OCI-LY3 (cell line): Measurements from ENCODE around the gene LMO1.

Experiments
- H2AFZ ChIP-seq: fragments of 200-600, 300-600 bp; shearing (Covaris generic); 2 replicates; pipeline ENCODE4 v1.6.0; 2014; ENCODE audit warnings: antibody characterized with exemption, low read depth, low read length
- H3K27ac ChIP-seq: fragments of 200-600, 300-600 bp; sonication (generic); 2 replicates; pipeline ENCODE4 v1.5.1; 2014; ENCODE audit warnings: mild to moderate bottlenecking, low read length, moderate library complexity, mixed read lengths
- H3K27me3 ChIP-seq: fragments of 200-600, 300-600 bp; sonication (generic); 2 replicates; pipeline ENCODE4 v1.6.1; 2014; ENCODE audit warnings: low read depth, low read length, mixed read lengths
- H3K36me3 ChIP-seq: fragments of 200-600, 300-600 bp; sonication (generic); replicated peaks from 2 replicates; pipeline ENCODE3; 2014; ENCODE audit warnings: low read depth, low read length, mixed read lengths
- H3K4me1 ChIP-seq: fragments of 300-600, 200-600 bp; sonication (generic); 2 replicates; pipeline ENCODE4 v1.6.1; 2014; ENCODE audit warnings: low read length, mixed read lengths
- H3K4me2 ChIP-seq: fragments of 200-600, 300-600 bp; sonication (generic); 2 replicates; pipeline ENCODE4 v1.6.1; 2014; ENCODE audit warnings: low read length, mixed read lengths
- H3K4me3 ChIP-seq: fragments of 300-600, 200-600 bp; sonication (generic); 2 replicates; pipeline ENCODE4 v1.5.1; 2014; ENCODE audit warnings: antibody characterized with exemption, mild to moderate bottlenecking, low read length, moderate library complexity
- H3K79me2 ChIP-seq: fragments of 300-600, 200-600 bp; shearing (Covaris generic); 2 replicates; pipeline ENCODE4 v1.6.1; 2014; ENCODE audit warnings: mild to moderate bottlenecking, low read length, mixed read lengths
- H3K9ac ChIP-seq: fragments of 300-600, 200-600 bp; shearing (Covaris generic); 2 replicates; pipeline ENCODE4 v1.6.0; 2014; ENCODE audit warnings: mild to moderate bottlenecking, low read length, moderate library complexity
- H3K9me3 ChIP-seq: fragments of 200-600, 300-600 bp; shearing (Covaris generic); 2 replicates; pipeline ENCODE4 v1.6.1; 2014; ENCODE audit warnings: low read length, mixed read lengths; ENCODE audit not compliant: insufficient read depth
- H4K20me1 ChIP-seq: fragments of 200-600, 300-600 bp; sonication (generic); 2 replicates; pipeline ENCODE4 v1.6.1; 2016; ENCODE audit warnings: low read length, mixed read lengths; ENCODE audit not compliant: insufficient read depth
- EZH2phosphoT487 ChIP-seq: fragments of 200-600 bp; shearing (Covaris generic); IDR thresholded peaks from 2 replicates; pipeline ENCODE4 v1.6.1; 2018; ENCODE audit warnings: antibody characterized with exemption, mixed run types, low read depth
- TF ChIP-seq, protein P1 (sequence below): fragments of 200-600, 300-600 bp; sonication (generic); IDR thresholded peaks from 2 replicates; pipeline ENCODE4 v1.5.1; 2014; ENCODE audit warnings: antibody characterized with exemption, low read length, low read depth

The LMO1 gene

DNA sequence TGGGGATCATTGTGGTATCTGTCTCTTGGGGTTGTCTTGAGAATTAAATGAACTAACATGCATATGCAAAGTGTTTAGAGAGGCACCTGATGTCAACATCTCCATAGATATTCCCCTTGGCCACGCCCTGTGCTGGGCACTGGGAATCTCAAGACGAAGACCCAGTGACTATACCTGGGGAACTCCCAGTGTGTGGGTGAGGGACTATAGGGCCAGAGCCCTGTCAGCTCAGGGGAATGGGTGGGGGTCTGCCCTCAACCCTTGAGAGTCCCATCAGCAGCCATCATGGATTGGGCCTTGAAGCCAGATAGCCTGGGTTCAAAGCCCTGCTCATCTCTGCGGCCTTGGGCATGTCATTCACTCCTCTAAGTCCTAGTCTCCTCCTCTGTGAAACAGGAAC is 21.6 kb upstream of the LMO1 start:
- no peak overlapping the region for H2AFZ ChIP-seq
- H3K4me1 ChIP-seq: peaks cover 6% of the 10 kb centered on the region
- H3K36me3 ChIP-seq: no peaks in the 10 kb centered on the region
- H4K20me1 ChIP-seq: no peaks in the 10 kb centered on the region
- no peak overlapping the region for H3K9ac ChIP-seq
- no peak overlapping the region for H3K27ac ChIP-seq
- H3K27me3 ChIP-seq: no peaks in the 10 kb centered on the region
- H3K4me2 ChIP-seq: no peak overlapping the region
- no peak overlapping the region for H3K4me3 ChIP-seq
- TF ChIP-seq EZH2phosphoT487: no peak
- TF ChIP-seq, protein P1, sequence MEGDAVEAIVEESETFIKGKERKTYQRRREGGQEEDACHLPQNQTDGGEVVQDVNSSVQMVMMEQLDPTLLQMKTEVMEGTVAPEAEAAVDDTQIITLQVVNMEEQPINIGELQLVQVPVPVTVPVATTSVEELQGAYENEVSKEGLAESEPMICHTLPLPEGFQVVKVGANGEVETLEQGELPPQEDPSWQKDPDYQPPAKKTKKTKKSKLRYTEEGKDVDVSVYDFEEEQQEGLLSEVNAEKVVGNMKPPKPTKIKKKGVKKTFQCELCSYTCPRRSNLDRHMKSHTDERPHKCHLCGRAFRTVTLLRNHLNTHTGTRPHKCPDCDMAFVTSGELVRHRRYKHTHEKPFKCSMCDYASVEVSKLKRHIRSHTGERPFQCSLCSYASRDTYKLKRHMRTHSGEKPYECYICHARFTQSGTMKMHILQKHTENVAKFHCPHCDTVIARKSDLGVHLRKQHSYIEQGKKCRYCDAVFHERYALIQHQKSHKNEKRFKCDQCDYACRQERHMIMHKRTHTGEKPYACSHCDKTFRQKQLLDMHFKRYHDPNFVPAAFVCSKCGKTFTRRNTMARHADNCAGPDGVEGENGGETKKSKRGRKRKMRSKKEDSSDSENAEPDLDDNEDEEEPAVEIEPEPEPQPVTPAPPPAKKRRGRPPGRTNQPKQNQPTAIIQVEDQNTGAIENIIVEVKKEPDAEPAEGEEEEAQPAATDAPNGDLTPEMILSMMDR: no peak
- H3K79me2 ChIP-seq: no peaks in the 10 kb centered on the region
- H3K9me3 ChIP-seq: no peaks in the 10 kb centered on the region

GRCh38 chr11:8283465-8284230 is 20.0 kb upstream of the LMO1 start:
- H4K20me1 ChIP-seq: no peaks in the 10 kb centered on the region
- H3K27ac ChIP-seq: no peak overlapping the region
- H3K36me3 ChIP-seq: no peaks in the 10 kb centered on the region
- no peak overlapping the region for H3K4me2 ChIP-seq
- no peaks in the 10 kb centered on the region for H3K27me3 ChIP-seq
- H3K9me3 ChIP-seq: no peaks in the 10 kb centered on the region
- H3K9ac ChIP-seq: no peak overlapping the region
- H3K4me3 ChIP-seq: no peak overlapping the region
- H2AFZ ChIP-seq: no peak overlapping the region
- TF ChIP-seq EZH2phosphoT487: no peak
- TF ChIP-seq, protein P1: no peak
- peaks cover 6% of the 10 kb centered on the region for H3K4me1 ChIP-seq
- H3K79me2 ChIP-seq: no peaks in the 10 kb centered on the region

- no peak overlapping the region for H3K27ac ChIP-seq
- H3K9me3 ChIP-seq: no peaks in the 10 kb centered on the region
- TF ChIP-seq, protein P1: no peak
- no peak for TF ChIP-seq EZH2phosphoT487
- no peak overlapping the region for H2AFZ ChIP-seq
- no peaks in the 10 kb centered on the region for H4K20me1 ChIP-seq
- no peaks in the 10 kb centered on the region for H3K27me3 ChIP-seq
- no peak overlapping the region for H3K4me2 ChIP-seq
- no peak overlapping the region for H3K4me3 ChIP-seq
- H3K9ac ChIP-seq: no peak overlapping the region
- no peaks in the 10 kb centered on the region for H3K79me2 ChIP-seq
- H3K4me1 ChIP-seq: peaks cover 6% of the 10 kb centered on the region
- H3K36me3 ChIP-seq: no peaks in the 10 kb centered on the region
Observed at GRCh38 chr11:8283100-8283464, 19.4 kb upstream of the LMO1 start.

GRCh38 chr11:8282631-8283030 is 19.0 kb upstream of the LMO1 start:
- no peaks in the 10 kb centered on the region for H4K20me1 ChIP-seq
- H3K27ac ChIP-seq: no peak overlapping the region
- no peaks in the 10 kb centered on the region for H3K79me2 ChIP-seq
- no peaks in the 10 kb centered on the region for H3K36me3 ChIP-seq
- no peak overlapping the region for H3K4me3 ChIP-seq
- no peak overlapping the region for H3K9ac ChIP-seq
- peaks cover 6% of the 10 kb centered on the region for H3K4me1 ChIP-seq
- H3K9me3 ChIP-seq: no peaks in the 10 kb centered on the region
- no peaks in the 10 kb centered on the region for H3K27me3 ChIP-seq
- H2AFZ ChIP-seq: no peak overlapping the region
- TF ChIP-seq, protein P1: no peak
- TF ChIP-seq EZH2phosphoT487: no peak
- no peak overlapping the region for H3K4me2 ChIP-seq
